AG09319 (cell line): ENCODE measurements around the gene MMGT1.

Experiments
- DNase-seq: peaks from one replicate; pipeline ENCODE4 v3.0.0-alpha.2; 2010; ENCODE audit warnings: low read depth; ENCODE audit errors: extremely low read depth
- TF ChIP-seq, protein P1 (sequence below): IDR thresholded peaks from 2 replicates; pipeline ENCODE4 v1.5.1; 2011; ENCODE audit warnings: low read depth, mild to moderate bottlenecking, inconsistent platforms, low read length, moderate library complexity

The MMGT1 gene

DNA sequence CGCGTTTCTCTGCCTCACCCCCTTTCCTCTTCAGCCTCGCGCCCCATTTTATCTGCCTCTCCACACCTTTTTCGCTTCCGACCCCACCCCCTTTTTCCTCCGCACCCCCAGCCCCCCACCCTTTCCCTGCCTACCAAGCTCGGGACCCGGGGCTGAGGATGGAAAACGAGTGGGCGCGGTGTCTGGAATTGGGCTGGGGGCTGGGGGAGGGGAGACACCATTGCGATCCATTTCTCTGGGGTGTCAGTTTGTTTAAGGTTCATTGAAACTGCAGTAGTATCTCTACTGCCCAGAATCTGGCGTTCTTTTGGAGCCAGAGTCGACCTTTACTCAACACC, 12.2 kb upstream of the MMGT1 start:
- TF ChIP-seq, protein P1, sequence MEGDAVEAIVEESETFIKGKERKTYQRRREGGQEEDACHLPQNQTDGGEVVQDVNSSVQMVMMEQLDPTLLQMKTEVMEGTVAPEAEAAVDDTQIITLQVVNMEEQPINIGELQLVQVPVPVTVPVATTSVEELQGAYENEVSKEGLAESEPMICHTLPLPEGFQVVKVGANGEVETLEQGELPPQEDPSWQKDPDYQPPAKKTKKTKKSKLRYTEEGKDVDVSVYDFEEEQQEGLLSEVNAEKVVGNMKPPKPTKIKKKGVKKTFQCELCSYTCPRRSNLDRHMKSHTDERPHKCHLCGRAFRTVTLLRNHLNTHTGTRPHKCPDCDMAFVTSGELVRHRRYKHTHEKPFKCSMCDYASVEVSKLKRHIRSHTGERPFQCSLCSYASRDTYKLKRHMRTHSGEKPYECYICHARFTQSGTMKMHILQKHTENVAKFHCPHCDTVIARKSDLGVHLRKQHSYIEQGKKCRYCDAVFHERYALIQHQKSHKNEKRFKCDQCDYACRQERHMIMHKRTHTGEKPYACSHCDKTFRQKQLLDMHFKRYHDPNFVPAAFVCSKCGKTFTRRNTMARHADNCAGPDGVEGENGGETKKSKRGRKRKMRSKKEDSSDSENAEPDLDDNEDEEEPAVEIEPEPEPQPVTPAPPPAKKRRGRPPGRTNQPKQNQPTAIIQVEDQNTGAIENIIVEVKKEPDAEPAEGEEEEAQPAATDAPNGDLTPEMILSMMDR: no peak
- DNase-seq: no peak

DNA sequence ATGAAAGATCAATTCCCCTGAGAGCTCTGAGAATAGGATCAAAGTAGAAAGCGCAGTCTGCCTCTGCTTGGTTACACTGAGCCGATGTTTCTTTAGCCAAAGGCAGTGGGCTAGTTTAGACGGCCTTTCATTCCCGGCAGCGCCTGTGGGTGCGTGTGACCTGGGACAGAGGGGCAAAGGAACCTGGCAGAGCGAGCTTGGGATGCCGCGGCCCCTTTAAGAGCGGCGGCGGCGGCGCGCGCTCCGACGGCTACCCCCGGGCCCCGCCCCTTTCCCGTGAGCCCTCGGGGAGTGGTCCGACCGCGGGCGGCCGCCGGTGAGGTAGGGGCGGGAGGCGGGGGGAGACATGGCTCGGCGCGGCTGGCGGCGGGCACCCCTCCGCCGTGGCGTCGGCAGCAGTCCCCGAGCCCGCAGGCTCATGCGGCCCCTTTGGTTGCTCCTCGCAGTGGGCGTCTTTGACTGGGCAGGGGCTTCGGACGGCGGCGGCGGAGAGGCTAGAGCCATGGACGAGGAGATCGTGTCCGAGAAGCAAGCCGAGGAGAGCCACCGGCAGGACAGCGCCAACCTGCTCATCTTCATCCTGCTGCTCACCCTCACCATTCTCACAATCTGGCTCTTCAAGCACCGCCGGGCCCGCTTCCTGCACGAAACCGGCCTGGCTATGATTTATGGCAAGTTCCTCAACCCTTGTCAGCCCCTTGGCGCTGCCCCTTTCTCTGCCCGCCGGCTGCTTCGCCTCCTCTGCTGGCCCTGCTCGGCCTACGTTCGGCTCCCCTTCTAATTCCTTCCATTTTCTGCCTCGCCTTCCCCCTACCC, 11.6 kb upstream of the MMGT1 start, which contains the start of gene SLC9A6:
SLC9A6 (plus strand) TSS at position 279 of the 816 bp plus-strand sequence; CDS start at position 503, 224 bp downstream.
- TF ChIP-seq, protein P1: no peak
- DNase-seq: peak; percentile 11

DNA sequence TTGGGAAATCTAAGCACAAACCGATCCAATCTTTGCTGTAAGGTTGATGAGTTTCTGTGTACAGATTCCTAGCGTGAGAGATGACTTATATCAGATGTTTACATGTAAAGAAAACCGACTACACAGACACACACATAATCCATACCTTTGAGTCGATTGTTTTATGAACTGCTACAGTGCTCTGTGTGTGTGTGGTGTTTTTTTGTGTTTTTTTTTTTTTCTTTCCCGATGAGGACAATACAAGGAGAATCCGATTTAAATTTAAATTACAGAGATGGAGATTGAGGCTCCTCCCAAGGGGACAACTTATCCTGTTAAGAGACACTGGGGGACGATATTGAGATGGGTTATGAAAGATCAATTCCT, 11.0 kb upstream of the MMGT1 start:
- TF ChIP-seq, protein P1: no peak
- DNase-seq: no peak

DNA sequence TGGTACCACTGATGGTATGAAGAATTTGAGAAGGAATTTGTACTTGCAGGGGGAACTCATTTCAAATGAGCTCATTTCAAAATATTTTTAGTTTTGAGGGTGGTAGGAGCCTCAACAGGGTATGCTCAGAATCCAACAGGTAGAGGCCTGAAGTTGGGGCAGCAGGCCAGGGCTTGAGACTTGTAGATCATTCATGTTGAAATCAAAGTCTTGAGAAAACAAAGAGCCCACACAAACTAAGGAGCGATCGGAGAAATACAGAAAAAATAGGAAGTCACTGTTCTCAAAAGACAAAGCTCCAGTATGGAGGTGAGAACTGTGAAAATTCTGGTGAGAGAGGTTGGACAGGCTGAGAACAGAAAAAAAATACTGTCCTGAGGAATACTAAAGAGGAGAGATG, 10.5 kb upstream of the MMGT1 start:
- TF ChIP-seq, protein P1: no peak
- DNase-seq: no peak

DNA sequence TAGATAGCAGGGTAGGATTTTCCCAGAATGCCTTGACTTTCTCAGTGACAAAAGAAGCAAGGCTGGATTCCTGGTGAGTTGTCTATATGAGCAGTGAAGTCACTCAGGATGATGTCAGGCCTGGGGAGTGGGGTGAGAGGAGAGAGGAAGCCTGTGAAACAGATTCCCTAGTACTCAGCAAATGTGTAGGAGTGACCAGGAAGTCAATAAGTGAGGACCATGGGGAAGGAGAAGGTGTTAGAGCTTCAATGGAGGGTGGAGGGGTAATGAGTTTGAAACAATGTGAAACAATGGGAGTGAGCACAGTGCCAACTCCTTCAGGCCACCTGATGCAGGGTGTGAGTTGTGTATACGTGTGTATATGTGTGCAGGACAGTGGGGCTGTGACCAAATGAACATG, 9.1 kb upstream of the MMGT1 start:
- TF ChIP-seq, protein P1: no peak
- no peak for DNase-seq

DNA sequence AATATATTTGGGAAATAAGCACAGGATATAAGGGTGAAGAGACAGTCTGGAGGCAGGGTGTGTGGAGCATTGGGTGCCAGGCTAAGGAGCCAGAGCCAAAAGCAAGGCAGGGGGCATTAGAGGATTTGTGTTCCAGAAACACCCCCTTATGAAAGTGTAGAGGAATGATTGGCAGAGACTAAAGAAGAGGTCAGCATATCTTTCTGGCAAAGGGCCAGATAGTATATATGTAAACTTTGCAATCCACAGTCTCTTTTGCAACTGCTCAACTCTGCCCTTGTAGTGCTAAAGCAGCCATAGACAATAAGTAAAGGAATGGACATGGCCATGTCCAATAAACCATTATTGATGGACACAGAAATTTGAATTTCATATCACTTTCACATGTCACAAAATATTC, 7.9 kb upstream of the MMGT1 start:
- TF ChIP-seq, protein P1: no peak
- no peak for DNase-seq

DNA sequence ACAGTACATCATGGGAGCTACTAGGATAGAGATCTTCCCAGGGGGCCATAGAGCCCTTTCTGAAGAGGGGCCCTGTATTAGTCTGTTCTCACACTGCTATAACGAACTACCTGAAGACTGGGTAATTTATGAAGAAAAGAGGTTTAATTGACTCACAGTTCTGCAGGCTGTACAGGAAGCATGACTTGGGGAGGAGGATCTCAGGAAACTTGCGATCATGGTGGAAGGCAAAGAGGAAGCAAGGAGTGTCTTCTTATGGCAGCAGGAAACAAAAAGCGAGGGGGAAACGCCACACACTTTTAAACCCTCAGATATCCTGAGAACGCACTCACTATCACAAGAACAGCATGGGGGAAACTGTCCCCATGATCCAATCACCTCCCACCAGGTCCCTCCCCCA, 7.2 kb upstream of the MMGT1 start:
- TF ChIP-seq, protein P1: no peak
- DNase-seq: no peak
